WERI-Rb-1 (cell line): ENCODE measurements around the gene CCNA2.
A peak's percentile ranks its signal among the peaks of the same experiment; 100 is the strongest.

ENCODE experiments used
- DNase-seq: peaks from one replicate; pipeline ENCODE4 v3.0.0-alpha.2; 2020
- H3K27ac ChIP-seq: fragments of 250-450 bp; sonication (Bioruptor Pico); 2 replicates; pipeline ENCODE4 v1.5.1; 2020; ENCODE audit warnings: mild to moderate bottlenecking, moderate library complexity
- H3K27me3 ChIP-seq: fragments of 250-450 bp; sonication (Bioruptor Pico); 2 replicates; pipeline ENCODE4 v1.5.1; 2021; ENCODE audit warnings: mild to moderate bottlenecking, low read depth, moderate library complexity; ENCODE audit not compliant: insufficient read depth, severe bottlenecking
- H3K36me3 ChIP-seq: fragments of 250-450 bp; sonication (Bioruptor Pico); 2 replicates; pipeline ENCODE4 v1.5.1; 2020; ENCODE audit warnings: mild to moderate bottlenecking, moderate library complexity
- H3K4me3 ChIP-seq: 2 replicates; pipeline ENCODE4 v1.5.1; 2011; ENCODE audit warnings: low read depth, mild to moderate bottlenecking, control low read depth, low read length
- H3K9me3 ChIP-seq: fragments of 250-450 bp; sonication (Bioruptor Pico); 2 replicates; pipeline ENCODE4 v1.5.1; 2021; ENCODE audit warnings: mild to moderate bottlenecking, moderate library complexity; ENCODE audit not compliant: severe bottlenecking
- TF ChIP-seq, protein P1 (sequence below): IDR thresholded peaks from 2 replicates; pipeline ENCODE4 v1.5.1; 2011; ENCODE audit warnings: low read depth, mild to moderate bottlenecking, control low read depth, inconsistent platforms, low read length

CCNA2 gene

DNA sequence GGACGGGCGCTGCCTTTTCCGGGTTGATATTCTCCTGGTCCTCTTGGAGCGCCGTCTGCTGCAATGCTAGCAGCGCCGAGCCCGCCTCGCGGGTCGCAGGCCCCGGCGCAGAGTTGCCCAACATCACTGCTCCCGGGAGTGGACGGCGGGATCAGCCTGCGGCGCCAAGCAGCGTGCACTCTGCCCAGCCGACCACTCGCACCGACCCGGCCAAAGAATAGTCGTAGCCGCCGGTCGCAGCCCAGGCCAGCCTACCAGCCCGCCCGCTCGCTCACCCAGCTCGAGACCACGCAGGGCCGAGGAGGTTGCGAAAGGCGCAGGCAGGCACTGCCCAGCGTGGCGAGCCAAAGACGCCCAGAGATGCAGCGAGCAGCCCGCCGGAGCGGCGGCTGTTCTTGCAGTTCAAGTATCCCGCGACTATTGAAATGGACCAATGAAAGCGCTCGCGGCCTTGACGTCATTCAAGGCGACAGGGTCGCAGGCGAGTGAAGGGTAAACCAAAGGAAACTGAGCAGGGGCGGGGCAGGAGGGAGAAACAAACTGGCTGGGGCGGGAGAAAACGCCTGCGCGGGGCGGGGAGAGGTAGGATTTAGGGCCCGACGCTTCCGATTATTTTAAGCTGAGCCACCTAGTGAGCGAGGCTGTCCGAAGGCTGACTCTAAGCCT lies at the start of gene CCNA2:
CCNA2 (minus strand) TSS at position 379 of the 666 bp plus-strand sequence; CDS start at position 124, 255 bp downstream.
- DNase-seq: peak; percentile 100
- Histone ChIP-seq H3K36me3 (peaks cover 50% of the 10 kb centered on the region), H3K27ac (peak within 1 kb of the TSS; percentile 97), H3K27me3 (no peaks in the 10 kb centered on the region), H3K9me3 (no peaks in the 10 kb centered on the region), H3K4me3 (peak within 1 kb of the TSS; percentile 75)
- TF ChIP-seq, protein P1, sequence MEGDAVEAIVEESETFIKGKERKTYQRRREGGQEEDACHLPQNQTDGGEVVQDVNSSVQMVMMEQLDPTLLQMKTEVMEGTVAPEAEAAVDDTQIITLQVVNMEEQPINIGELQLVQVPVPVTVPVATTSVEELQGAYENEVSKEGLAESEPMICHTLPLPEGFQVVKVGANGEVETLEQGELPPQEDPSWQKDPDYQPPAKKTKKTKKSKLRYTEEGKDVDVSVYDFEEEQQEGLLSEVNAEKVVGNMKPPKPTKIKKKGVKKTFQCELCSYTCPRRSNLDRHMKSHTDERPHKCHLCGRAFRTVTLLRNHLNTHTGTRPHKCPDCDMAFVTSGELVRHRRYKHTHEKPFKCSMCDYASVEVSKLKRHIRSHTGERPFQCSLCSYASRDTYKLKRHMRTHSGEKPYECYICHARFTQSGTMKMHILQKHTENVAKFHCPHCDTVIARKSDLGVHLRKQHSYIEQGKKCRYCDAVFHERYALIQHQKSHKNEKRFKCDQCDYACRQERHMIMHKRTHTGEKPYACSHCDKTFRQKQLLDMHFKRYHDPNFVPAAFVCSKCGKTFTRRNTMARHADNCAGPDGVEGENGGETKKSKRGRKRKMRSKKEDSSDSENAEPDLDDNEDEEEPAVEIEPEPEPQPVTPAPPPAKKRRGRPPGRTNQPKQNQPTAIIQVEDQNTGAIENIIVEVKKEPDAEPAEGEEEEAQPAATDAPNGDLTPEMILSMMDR: no peak

DNA sequence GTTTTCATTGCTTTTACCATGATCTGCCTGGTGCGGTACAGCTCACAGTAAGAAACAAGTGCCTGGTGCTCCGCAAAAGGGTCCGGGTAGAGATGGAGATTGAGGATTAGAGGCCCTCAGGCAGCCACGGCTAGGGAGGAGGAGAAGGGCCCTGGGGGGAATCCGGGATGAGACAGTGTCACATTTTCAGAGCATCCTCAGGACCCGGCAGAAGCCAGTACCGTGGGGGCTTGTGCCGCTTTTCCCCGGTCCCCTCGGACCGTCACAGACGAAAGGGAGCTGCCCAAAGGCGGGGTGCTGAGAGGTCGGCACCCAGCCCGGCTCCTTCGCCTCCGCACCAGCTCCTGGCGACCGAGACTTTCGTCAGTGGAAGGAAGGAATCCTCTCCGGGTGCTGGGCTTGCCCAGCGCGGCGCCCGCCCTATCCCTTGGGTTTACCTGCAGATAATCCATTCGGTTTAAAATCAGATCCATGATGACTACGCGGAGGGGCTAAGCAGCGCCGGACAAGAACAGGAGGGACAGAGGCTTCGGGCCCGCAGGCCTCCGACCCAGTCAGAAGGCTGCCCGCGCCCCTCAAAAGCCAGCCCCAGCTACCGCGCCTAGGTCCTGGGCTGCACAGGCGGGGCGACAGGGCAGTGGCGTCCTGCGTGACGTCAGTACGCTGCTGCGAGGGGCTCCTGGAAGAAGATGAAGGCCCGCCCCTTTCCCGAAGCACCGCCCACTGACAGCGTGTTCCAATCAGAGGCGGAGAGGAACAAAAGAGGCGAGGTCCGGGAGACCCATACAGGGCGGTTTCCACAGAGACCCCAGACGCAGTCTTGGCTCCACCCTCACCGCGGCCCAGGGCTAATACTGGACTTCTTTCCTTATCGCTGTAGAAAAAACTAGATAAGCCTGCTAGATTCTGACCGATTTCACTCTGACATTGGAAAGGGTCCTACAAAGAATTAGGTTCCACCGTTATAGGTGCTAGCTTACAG lies 46.4 kb upstream of the CCNA2 start, which contains the start of gene BBS7:
BBS7 (minus strand) TSS at position 634 of the 982 bp plus-strand sequence; CDS start at position 473, 161 bp downstream.
- H3K27me3 ChIP-seq: no peaks in the 10 kb centered on the region
- H3K27ac ChIP-seq: peak within 1 kb of the TSS; percentile 77
- H3K9me3 ChIP-seq: no peaks in the 10 kb centered on the region
- DNase-seq: peak; percentile 100
- TF ChIP-seq, protein P1: no peak
- peak within 1 kb of the TSS; percentile 77 for H3K4me3 ChIP-seq
- peaks cover 26% of the 10 kb centered on the region for H3K36me3 ChIP-seq

DNA sequence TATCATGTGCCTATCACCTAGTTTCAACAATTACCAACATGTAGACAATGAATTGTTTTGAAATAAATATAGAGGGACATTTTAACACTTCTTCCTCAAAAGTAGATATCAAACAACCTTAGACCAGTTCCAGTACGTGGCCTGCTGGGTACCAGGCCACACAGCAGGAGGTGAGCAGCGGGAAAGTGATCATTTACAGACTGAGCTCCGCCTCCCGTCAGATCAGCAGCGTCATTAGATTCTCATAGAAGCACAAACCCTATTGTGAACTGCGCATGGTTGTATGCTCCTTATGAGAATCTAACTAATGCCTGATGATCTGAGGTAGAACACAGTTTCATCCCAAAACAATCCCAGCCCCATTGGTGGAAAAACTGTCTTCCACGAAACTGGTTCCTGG lies 40.1 kb upstream of the CCNA2 start:
- Histone ChIP-seq H3K27ac (no peak overlapping the region), H3K27me3 (no peaks in the 10 kb centered on the region), H3K36me3 (peaks cover 52% of the 10 kb centered on the region), H3K4me3 (no peak overlapping the region), H3K9me3 (no peaks in the 10 kb centered on the region)
- TF ChIP-seq, protein P1: no peak
- no peak for DNase-seq

DNA sequence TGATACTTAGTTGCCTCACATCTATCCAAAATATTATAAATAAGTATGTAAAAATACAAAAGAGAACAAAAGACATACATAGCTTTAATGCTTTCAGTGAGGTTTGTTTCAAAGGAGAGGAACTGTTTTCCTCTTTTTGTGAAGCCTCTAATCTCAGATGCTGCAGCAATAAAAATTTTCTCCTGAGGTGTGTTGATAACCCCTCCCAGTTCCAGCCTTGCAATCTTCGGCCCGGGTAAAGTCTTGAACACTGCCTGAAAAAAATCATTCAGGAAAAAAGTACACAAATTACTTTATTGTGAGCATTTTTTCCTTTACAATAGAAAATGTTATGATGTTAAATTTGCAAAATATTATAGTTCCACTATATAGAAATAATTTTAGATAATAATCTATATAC lies 37.7 kb upstream of the CCNA2 start:
- Histone ChIP-seq H3K27me3 (no peaks in the 10 kb centered on the region), H3K27ac (no peak overlapping the region), H3K36me3 (peaks cover 45% of the 10 kb centered on the region), H3K4me3 (no peak overlapping the region), H3K9me3 (no peaks in the 10 kb centered on the region)
- no peak for DNase-seq
- TF ChIP-seq, protein P1: no peak

DNA sequence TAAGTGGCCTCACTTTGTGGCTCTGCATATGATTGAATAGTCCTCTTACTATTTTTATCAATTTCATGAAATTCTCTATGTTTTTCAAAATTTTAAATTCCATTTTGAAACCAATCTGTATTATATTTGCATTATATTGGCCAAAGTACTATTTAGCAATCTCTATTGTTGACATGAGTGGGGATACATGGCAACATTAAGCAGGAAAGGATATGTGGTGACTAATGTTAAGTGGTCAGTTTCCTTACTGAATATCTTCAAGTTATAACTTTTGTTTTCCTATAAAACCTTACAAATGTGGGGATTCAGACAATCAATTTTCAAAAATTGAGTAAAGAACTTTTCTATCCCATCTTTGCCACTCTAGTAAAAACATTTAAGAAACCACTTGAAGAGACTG lies 36.4 kb upstream of the CCNA2 start:
- H3K36me3 ChIP-seq: peaks cover 35% of the 10 kb centered on the region
- H3K27ac ChIP-seq: no peak overlapping the region
- TF ChIP-seq, protein P1: no peak
- H3K27me3 ChIP-seq: no peaks in the 10 kb centered on the region
- no peak for DNase-seq
- no peak overlapping the region for H3K4me3 ChIP-seq
- H3K9me3 ChIP-seq: no peaks in the 10 kb centered on the region
